ENCODE results near the gene KLK2.

DNA sequence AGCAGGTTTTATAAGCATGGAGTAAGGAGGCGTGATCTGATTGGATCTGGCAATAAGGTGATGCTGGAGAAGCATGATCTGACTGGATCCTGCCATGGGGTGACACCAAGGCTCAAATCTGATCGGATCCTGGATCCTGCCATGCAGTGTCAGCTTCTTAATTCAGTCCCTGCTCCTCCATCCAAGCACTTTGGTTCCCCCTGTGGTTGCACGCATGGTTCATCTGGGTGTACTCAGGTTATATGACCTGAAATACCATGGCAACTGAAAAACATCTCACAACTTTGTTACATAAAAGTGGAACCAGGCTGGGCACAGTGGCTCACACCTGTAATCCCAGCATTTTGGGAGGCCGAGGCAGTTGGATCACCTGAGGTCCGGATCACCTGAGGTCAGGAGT lies 55.6 kb downstream of the KLK2 start:
- TF ChIP-seq POLR2AphosphoS5 (IDR thresholded peaks at IDR 0.05; ENCODE audit: low read depth, low read length) (no peak), POLR2A (IDR thresholded peaks at IDR 0.05; ENCODE audit: low read depth, low read length) (no peak), TAF1 (IDR thresholded peaks at IDR 0.05; ENCODE audit: low read depth, low read length) (no peak), PAX5 (IDR thresholded peaks at IDR 0.05; ENCODE audit: insufficient read depth, low read length, severe bottlenecking) (no peak), SPI1 (IDR thresholded peaks at IDR 0.05; ENCODE audit: low read depth, low read length) (no peak)
